GM18868 (cell line): ENCODE data around the gene CCDC70.

ENCODE experiments used
- ATAC-seq: cut with Tn5 transposase; IDR thresholded peaks from one replicate; pipeline ENCODE4 v1.9.1; 2021; ENCODE audit warnings: mild to moderate bottlenecking, moderate library complexity; ENCODE audit not compliant: unreplicated experiment

The CCDC70 gene

GRCh38 chr13:51856998-51857397 is 4.8 kb upstream of the CCDC70 start:
- no peak for ATAC-seq

DNA sequence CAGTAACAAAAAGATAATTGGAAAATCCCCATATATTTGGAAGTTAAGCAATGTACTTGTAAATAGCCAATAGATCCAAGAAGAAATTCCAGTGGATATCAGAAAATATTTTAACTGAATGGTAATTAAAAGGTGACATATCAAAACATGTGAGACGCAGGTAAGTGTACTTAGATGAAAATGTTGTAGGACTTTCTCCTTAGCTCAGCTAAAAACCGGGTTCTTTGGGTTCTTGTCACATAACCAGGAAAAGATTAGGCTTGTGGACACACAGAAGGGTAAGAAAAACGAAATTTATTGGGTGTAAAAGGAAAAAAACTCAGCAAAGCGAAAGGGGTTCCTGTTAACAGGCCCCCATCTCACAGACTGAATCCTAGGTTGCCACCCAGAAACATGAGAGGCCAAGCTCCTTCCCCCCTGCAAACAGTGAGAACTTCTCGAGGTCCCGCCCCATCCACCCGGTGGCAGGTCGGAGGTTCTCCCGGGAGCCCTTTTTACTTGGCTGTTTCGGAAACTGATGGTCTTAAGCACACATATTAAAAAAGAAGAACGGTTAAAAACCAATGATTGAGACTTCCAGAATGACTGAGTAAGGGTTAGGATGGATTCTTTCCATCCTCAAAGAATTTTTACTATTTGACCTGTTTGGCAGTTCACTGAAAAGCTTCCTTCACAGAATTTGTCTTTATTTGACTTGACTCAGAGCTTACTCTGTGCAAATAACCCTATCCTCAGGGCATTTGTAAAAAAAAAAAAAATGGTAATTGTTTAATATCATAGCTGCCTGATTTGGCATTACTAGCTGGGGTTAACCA is 3.1 kb upstream of the CCDC70 start:
- ATAC-seq = no peak

DNA sequence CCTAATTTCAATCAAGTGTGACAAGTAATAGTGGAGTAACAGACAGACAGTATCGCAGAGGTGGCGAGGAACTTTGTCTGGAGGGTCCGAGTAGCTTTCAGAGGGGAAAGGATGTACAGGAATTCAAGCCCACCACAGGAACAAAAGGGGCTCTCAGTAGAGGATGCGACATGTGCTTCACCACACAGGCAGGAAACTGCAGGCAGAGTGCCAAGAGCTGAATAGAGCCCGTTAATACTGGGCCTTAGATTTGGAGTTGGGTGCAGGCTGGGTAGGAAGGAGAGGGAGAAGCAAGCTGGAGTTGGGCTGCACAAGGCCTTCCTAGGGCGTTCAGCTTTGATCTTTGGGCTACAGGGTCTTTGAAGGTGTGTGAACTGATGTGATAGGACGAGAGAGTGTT is 1.2 kb downstream of the CCDC70 start:
- no peak for ATAC-seq

DNA sequence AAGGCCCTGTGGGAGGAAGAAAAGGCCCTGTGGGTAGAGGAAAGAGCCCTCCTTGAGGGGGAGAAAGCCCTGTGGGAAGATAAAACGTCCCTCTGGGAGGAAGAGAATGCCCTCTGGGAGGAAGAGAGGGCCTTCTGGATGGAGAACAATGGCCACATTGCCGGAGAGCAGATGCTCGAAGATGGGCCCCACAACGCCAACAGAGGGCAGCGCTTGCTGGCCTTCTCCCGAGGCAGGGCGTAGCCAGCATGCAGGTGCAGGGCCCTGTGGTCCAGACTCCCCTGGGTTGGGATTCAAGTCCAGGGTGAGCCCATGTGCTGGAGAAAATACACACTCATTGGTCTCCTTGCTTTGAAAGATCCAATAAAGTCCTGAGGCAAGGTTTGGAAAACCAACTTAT is 4.1 kb downstream of the CCDC70 start:
- no peak for ATAC-seq

- ATAC-seq = no peak
Measured at GRCh38 chr13:51867062-51867461, 5.3 kb downstream of the CCDC70 start.

DNA sequence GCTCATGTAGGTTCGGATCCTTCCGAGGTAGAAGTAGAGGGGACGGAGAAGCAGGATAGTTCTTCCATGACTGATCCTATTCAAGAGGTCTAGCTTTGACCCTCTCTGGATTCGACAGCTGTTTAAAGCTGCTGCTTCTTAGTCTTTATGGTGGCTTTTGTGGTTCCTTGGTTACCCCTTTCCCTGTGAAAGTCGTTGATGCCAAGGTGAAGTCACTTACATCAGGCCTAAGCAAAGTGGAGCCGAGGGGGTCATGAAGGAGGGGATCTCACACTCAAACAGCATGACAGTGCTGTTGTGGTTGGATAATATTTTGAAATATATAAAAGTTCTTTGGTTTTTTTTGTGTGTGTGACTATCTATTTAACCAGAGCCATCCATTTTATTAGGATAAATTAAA is 8.1 kb downstream of the CCDC70 start:
- ATAC-seq = no peak

DNA sequence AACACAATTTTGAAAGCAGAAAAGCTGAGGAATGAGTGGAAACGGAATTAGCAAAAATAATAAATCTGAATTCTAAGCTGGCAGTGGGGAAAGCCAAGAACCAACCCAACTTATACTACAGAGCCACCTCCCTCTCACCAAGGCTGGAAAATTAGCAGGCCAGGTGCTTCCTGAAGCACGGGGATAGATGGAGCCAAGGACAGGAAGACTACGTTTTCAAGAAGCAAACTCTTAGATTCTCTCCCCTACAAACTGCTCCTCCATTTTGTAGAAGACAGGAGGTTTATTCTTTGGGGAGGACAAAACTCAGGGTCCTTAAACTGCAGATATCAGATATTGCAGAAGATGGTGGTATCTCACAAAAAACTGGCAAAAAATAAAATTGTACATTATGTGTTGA is 8.8 kb downstream of the CCDC70 start:
- ATAC-seq = no peak

DNA sequence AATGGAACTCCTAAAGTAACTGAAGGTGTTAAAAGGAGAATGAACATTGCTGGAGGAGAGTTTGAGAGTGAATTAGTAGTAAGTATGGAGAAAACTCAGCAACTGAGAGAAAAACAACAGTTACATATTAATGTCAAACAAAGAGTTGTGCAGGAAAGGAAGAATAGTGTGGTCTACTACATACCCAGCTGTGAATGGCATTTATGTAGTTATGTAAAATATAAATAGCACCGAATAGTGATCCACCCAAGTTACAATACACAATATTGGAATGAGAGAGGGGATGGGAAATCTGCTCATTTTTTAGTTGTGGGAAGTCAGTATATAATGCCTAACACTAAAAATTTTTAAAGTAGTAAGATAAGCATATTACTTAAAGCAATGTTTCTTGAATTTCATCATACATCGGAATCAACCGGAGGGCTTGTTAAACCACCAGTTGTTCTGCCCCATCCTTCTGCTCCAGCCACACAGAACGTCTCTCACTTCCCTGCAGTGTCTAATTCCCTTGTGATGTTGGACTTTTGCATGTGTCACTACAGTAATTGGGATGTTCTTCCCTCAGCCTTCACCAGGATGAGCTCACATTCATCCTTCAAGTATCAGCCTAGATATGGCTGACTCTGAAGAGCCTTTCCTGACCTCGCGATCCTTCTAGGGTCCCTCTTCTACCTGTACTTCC is 11.5 kb downstream of the CCDC70 start:
- no peak for ATAC-seq

DNA sequence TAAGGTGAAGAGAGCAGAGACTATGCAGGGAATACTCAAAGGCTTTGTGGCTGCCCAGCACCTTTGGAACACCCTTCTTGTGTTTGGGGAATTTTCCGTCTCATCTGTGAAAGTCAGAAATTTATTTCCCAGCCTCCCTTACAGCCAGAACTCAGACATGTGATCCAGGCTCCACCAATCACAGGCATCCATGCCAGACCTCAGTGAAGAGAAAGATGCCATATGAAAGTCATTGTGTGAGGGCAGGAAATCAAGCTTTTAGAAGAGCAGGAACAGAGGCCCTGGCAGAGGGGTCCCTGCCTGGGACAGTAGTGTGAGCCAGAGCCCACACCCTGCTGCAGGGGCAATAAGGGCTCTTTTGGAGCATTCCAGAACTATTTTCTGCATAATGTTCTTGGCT is 12.1 kb downstream of the CCDC70 start:
- no peak for ATAC-seq

DNA sequence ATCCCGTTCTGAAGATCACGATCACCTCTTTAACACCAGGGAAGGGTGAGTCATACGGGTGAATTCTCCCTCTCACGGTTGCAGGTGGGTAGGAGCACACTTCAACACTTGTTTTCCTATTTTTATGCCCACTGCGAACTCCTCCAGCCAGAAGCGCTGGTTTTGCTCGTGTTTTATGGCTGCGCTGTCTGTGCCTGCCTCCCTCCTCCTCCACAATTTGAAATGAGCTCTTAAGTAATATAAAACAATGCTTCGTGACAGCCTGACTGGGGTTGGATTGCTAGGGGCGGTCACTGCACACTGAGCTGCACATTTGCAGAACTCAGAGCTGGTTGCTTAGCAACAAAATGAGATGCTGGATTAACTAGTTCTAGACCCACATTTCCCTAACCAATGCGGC is 12.9 kb downstream of the CCDC70 start:
- ATAC-seq = no peak

- peak; percentile 80 for ATAC-seq
Measured at GRCh38 chr13:51879133-51879532, 17.4 kb downstream of the CCDC70 start.

DNA sequence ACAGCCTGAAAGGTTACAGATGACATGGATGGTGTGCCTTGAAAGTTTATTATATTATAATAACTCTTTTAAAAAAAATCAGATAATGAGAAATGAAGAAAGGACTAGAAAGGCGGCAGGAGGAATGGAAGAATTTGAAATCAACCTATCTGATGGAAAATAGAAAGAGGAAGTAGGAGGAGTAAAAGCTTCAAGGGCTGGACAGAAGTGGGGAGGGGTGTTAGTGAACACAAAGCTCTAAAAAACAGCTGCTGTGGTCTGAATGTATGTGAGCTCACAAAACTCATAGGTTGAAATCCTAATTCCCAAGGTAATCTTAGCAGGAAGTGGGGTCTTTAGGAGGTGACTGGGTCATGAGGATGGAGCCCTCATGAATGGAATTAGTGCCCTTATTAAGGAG is 19.5 kb downstream of the CCDC70 start:
- ATAC-seq = no peak

DNA sequence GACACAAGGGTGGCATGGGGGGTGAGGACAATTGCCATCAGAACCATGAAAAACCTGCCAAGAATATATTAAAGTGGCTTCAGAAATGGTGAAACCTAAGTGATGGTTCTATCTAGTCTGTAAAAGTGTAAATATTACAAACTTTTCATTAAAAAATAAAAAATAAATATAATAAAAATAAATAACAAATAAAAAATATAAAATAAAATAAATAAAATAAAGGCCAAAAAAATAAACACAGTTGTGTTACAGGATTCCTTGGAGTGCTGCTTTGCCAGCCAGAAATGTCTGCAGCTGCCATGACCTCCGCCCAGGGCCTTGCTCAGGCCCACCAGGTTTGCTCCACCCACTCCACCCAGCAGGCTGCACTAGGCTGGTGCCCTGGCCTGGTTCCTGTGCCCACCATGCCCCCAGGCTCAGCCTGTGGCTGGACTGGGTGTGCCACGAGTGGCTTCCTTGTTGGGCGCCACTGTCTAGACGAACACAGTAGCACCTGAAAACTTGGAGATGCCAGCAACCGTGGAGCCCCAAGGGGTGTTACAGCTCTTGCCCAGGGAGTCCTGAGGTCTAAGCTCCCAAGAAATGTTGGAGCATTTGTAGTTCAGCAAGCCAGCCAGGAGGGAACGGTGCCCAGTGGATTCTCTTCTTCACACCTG is 20.9 kb downstream of the CCDC70 start:
- no peak for ATAC-seq

DNA sequence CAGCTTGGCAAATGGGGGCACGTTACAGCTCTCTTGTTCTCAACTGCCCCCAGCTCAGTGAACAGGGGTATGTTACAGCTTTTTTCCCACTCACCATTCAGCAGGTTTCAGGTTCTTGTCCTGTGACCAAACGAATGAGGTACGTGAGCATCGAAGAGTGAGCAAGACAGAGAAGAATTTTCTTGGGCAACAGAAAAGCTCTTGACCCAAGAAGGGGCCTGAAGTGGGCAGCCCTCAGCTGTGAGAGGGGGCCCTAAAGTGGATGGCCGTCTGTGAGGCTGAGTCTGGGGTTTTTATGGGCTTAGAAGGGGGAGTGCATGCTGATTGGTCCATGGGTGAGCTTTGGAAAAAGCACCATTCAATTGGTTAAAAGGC is 21.4 kb downstream of the CCDC70 start:
- no peak for ATAC-seq

- ATAC-seq = no peak
Measured at GRCh38 chr13:51885651-51886050, 23.9 kb downstream of the CCDC70 start.

GRCh38 chr13:51887468-51887867 is 25.7 kb downstream of the CCDC70 start:
- no peak for ATAC-seq

DNA sequence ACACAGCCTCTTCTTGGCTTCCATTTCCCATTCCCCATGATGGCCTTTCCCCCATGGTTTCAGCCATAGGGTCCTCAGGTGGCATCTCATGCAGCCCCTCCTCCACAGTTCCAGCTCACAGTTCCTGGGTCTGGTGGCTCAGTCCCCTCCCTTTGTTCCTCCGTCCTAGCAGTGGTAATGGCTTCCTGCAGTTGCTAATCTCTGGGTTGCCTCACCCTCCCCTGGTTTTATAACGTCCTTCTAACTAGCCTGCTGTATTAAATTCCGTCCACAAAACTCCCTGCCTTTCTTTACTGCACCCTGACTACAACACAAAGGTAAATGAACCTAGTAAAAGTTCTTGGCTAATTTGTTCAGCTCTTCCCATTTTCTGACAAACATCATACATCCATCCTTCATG is 30.9 kb downstream of the CCDC70 start:
- no peak for ATAC-seq

- no peak for ATAC-seq
Measured at GRCh38 chr13:51894239-51894638, 32.5 kb downstream of the CCDC70 start.

DNA sequence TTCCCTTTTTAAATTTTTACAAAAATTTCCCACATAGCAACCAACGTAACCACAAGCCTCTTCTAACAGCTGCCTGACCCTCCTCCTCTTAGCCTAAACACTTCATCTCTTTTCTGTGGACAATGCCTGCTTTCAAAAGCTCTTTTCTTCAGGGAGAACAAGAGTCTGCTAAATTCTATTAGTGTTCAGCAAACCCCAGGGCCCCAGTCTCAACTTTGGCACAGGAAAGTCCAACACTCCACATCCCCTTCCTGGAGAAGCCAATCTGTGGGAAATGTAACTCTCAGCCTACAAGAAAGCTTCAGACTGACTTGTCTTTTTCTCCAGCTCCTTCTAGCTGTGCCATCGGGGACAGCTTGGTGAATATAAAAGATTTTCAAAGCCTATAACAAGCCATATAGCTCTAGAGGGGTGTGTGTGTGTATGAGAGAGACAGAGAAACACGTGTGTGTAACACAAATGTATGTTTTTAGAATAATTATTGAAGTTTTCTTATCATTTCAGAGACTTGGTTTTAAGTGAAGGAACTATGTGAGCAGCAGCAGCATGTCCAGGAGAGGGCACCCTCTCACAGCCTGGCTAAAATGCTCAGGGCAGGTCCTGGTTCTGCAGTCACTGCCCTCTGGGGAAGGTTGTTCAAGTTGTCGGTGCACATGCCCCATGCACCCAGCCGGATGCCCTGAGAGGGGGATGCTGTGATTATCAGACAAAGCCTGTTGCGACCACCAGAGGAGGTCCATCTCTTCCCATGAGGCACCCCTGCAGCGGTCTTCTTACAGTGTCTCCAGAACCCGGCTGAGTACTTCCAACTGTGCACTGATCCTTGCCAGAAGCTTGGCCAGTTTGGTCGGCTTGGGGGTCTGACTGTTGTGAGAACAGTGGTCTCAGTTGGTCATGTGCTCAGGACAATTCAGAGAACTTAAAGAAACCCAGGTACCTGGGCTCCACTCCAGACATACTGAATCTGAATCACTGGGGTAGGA is 34.4 kb downstream of the CCDC70 start:
- ATAC-seq = peak; percentile 79

DNA sequence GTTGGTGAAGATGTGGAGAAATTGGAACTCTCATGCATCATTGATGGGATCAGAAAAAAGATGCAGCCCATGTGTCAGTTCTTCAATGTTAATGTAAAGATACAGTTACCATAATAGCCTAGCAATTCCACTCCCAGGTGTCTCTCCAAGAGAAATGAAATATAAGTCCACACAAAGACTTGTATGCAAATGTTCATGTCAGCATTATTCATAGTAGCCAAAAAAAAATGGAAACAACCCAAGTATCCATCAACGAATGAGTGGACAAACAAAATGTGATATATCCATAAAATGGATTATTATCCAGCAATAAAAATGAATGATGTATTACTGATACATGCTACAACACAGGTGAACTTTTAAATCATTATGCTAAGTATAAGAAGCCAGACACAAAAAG is 38.7 kb downstream of the CCDC70 start:
- no peak for ATAC-seq

DNA sequence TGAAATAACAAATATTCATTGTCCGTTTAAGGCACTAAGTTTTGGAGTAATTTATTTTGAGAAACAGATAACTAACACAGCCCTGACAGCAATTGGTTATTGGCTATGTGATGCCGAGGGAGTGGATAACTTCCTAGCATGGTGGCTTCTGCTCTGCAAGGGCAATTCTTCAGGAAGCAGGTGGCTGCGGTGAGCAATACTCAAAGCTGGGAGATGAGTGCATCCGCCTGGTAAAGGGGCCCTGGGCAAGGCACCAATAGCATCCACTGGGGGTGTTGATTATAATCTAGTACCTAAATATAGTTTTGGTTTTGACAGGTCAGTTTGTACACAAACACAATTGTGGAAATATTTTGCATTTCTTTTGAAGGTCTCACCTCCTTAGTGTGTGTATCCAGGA is 41.0 kb downstream of the CCDC70 start:
- no peak for ATAC-seq
